ENCODE results near the gene TMEM250. TPM values are rescaled to one million over a fixed set of nuclear protein-coding genes. Genes with fewer than 3 reads are reported as not detected.

The TMEM250 gene
- total RNA-seq, 1 donor from 2014 or later = 64.8 TPM

DNA sequence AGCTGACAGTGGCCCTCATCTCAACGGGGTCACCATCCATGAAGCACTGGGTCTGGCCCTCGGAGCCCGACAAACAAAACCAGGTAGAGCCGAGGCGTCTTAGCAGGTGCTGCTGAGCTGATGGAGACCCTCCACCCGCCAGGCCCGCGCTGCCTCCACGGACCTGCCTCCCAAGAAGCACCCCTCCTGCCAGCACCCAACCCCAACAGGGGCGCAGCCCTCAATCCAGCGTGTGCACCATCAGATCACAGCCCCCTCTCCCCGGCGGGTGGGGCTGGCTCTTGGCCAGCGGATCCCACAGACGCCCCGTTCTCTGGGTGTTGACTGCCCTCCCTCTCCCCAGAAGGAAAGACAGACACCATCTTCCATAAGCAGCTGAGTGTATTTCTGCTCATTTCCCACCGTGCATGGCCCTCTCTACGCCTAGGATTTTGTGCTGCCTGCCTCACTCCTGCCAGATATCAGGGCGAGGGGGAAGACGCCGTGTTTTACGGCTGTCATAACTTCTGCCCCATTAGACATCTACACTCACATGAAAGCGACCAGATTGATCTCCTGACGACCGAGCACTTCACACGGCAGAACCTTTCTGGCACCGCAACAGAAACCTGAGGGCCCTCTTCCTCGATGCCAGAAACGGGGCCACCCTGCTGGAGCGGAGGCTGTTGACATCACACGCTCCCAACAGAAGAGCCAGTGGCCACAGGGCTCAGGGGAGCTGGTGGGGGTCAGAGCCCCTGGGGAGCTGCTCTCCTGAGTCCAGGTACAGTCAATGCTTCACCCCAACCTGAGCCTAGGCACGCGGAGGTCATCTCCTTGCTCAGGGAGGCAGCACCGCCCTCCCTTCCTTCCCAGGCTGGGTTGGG lies 35.9 kb downstream of the TMEM250 start:
- TF ChIP-seq, protein P1, sequence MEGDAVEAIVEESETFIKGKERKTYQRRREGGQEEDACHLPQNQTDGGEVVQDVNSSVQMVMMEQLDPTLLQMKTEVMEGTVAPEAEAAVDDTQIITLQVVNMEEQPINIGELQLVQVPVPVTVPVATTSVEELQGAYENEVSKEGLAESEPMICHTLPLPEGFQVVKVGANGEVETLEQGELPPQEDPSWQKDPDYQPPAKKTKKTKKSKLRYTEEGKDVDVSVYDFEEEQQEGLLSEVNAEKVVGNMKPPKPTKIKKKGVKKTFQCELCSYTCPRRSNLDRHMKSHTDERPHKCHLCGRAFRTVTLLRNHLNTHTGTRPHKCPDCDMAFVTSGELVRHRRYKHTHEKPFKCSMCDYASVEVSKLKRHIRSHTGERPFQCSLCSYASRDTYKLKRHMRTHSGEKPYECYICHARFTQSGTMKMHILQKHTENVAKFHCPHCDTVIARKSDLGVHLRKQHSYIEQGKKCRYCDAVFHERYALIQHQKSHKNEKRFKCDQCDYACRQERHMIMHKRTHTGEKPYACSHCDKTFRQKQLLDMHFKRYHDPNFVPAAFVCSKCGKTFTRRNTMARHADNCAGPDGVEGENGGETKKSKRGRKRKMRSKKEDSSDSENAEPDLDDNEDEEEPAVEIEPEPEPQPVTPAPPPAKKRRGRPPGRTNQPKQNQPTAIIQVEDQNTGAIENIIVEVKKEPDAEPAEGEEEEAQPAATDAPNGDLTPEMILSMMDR (IDR thresholded peaks at IDR 0.05; ENCODE audit: insufficient read depth, low read length, poor library complexity, severe bottlenecking) = no peak
- Histone ChIP-seq H3K36me3 (ENCODE audit: control insufficient read depth, insufficient read depth, low read length) (no peaks in the 10 kb centered on the region), H3K4me3 (ENCODE audit: low read depth, low read length) (no peak overlapping the region), H3K27me3 (ENCODE audit: control insufficient read depth, insufficient read depth, low read length) (no peaks in the 10 kb centered on the region)
- no peak for DNase-seq (ENCODE audit: low read depth)

DNA sequence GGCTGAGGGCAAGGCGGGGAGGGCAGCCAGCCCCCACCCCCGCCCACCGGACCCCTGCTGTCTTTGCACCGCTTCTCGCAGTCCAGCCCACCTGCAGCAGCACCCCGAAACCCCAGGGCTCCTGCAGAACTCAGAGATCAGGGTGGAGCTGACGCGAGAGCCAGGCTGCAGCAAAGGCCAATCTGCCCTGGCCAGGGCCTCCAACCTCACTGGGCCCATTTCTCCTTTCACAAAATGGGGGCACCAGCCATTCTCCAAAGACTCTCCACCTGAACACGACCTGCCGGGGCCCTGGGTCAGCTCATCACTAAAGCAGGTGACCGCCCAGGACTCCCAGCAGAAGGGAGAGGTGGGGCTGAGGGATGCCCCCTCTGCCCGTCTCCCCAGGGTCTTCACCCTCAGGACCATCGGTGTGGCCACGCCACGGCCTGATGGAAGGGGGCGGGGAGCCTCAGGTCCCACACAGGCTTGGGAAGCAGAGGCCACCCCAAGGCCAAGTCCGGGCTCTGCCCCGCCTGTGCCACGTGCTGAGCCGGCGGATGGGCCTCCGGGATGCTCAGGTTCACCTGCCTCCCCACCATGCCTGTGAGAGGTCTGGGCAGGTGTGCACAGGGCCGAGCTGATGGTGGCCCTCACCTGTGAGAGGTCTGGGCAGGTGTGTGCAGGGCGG lies 36.7 kb downstream of the TMEM250 start:
- Histone ChIP-seq H3K36me3 (ENCODE audit: control insufficient read depth, insufficient read depth, low read length) (no peaks in the 10 kb centered on the region), H3K4me3 (ENCODE audit: low read depth, low read length) (no peak overlapping the region), H3K27me3 (ENCODE audit: control insufficient read depth, insufficient read depth, low read length) (no peaks in the 10 kb centered on the region)
- TF ChIP-seq, protein P1 (IDR thresholded peaks at IDR 0.05; ENCODE audit: insufficient read depth, low read length, poor library complexity, severe bottlenecking) = no peak
- no peak for DNase-seq (ENCODE audit: low read depth)

DNA sequence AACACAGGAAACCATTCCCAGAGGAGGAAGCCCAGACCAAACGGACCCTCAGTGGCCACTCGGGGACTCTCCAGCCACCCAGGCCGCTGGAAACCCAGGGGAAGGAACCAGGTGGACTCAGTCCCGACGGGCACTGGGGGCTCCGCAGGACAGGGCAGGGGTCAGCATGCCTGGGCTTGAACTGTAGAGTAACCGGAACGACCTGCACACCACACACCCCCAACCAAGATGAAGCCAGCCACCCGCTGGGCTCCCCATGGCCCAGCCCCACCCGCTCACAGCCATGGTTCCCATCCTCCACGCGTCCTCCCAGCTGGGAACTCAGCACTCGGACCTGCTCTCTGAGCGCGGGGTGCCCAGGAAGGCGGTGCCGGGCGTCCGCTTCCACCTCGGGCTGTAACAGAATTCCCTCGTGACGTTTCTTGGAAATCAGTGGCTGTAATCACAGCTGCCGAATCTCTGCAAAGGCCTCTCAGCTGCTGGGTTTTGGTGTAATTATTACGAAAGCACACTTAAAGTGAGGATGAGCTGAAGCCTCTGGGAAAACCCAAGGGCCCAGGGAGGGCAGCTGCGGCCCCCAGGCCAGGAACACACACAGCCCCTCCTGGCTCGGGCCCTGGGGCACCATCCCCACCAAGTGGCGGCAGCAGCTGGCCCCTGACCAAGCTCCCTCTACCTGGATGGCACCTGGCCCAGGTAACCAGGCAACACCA lies 37.4 kb downstream of the TMEM250 start:
- Histone ChIP-seq H3K4me3 (ENCODE audit: low read depth, low read length) (no peak overlapping the region), H3K27me3 (ENCODE audit: control insufficient read depth, insufficient read depth, low read length) (no peaks in the 10 kb centered on the region), H3K36me3 (ENCODE audit: control insufficient read depth, insufficient read depth, low read length) (no peaks in the 10 kb centered on the region)
- TF ChIP-seq, protein P1 (IDR thresholded peaks at IDR 0.05; ENCODE audit: insufficient read depth, low read length, poor library complexity, severe bottlenecking) = no peak
- DNase-seq (ENCODE audit: low read depth) = no peak

DNA sequence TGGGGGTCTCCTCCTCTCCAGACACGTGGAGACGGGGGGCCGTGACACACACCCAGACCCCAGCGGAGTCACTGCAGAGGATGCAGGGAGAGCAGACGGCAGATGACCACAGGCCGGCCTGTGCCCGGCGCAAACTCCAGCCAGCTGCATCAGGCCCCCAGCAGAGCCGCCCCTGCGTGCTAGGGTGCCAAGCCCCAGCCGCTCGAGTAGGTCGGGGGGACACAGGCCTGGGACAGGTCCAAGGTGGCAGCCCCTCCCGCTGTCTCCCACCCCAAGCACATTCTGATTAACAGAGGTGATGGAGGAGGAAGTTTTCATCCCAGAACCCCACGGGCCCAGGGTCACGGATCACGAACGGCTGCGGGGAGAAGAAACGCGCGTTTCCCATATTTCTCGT lies 38.0 kb downstream of the TMEM250 start:
- TF ChIP-seq, protein P1 (IDR thresholded peaks at IDR 0.05; ENCODE audit: insufficient read depth, low read length, poor library complexity, severe bottlenecking) = no peak
- H3K36me3 ChIP-seq (ENCODE audit: control insufficient read depth, insufficient read depth, low read length) = no peaks in the 10 kb centered on the region
- no peak for DNase-seq (ENCODE audit: low read depth)
- H3K4me3 ChIP-seq (ENCODE audit: low read depth, low read length) = no peak overlapping the region
- no peaks in the 10 kb centered on the region for H3K27me3 ChIP-seq (ENCODE audit: control insufficient read depth, insufficient read depth, low read length)

DNA sequence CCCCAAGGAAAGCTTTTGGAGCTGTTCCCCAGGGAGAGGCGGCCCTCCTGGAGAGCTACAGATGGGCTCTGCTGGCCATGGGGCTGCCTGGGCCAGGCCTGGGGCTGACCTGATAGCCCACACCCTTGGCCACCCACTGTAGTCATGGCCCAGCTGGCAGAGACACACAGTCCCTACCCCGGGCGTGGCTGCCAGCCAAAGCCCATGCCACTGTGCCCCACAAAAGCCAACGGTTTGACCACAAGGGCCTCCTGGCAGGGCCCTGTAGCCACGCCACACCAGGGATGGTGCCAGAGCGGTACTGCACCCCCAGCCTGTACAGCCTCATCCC lies 38.8 kb downstream of the TMEM250 start:
- H3K36me3 ChIP-seq (ENCODE audit: control insufficient read depth, insufficient read depth, low read length) = no peaks in the 10 kb centered on the region
- no peak overlapping the region for H3K4me3 ChIP-seq (ENCODE audit: low read depth, low read length)
- no peaks in the 10 kb centered on the region for H3K27me3 ChIP-seq (ENCODE audit: control insufficient read depth, insufficient read depth, low read length)
- no peak for DNase-seq (ENCODE audit: low read depth)
- TF ChIP-seq, protein P1 (IDR thresholded peaks at IDR 0.05; ENCODE audit: insufficient read depth, low read length, poor library complexity, severe bottlenecking) = no peak

All from kidney epithelial cell (primary cell).